ENCODE results near the gene ST3GAL6.

The ST3GAL6 gene

GRCh38 chr3:98735761-98736269 lies 27.3 kb upstream of the ST3GAL6 start:
- DNase-seq (ENCODE audit: low read depth in 1 of 2, low spot score in 1 of 2): no peak
- TF ChIP-seq REST (IDR thresholded peaks at IDR 0.05; ENCODE audit: insufficient replicate concordance, low read depth) (no peak), CTCF (IDR thresholded peaks at IDR 0.05; ENCODE audit: insufficient read depth, low read length) (no peak), GABPA (IDR thresholded peaks at IDR 0.05; ENCODE audit: low read depth) (no peak), SPI1 (IDR thresholded peaks at IDR 0.05; ENCODE audit: borderline replicate concordance, low read depth) (no peak), POLR2AphosphoS5 (IDR thresholded peaks at IDR 0.05; ENCODE audit: low read depth) (no peak)
- no peak overlapping the region for H3K27ac ChIP-seq (replicated peaks)
- no peak overlapping the region for H3K4me3 ChIP-seq (replicated peaks; ENCODE audit: insufficient read depth, low read length)
- H3K27me3 ChIP-seq (ENCODE audit: insufficient read depth, poor library complexity, severe bottlenecking): no peaks in the 10 kb centered on the region

GRCh38 chr3:98737301-98737700 lies 25.8 kb upstream of the ST3GAL6 start:
- H3K27me3 ChIP-seq (ENCODE audit: insufficient read depth, poor library complexity, severe bottlenecking): no peaks in the 10 kb centered on the region
- TF ChIP-seq GABPA (IDR thresholded peaks at IDR 0.05; ENCODE audit: low read depth): no peak
- no peak for TF ChIP-seq POLR2AphosphoS5 (IDR thresholded peaks at IDR 0.05; ENCODE audit: low read depth)
- no peak for TF ChIP-seq REST (IDR thresholded peaks at IDR 0.05; ENCODE audit: insufficient replicate concordance, low read depth)
- TF ChIP-seq CTCF (IDR thresholded peaks at IDR 0.05; ENCODE audit: insufficient read depth, low read length): no peak
- no peak for TF ChIP-seq SPI1 (IDR thresholded peaks at IDR 0.05; ENCODE audit: borderline replicate concordance, low read depth)
- H3K27ac ChIP-seq (replicated peaks): no peak overlapping the region
- DNase-seq (ENCODE audit: low read depth in 1 of 2, low spot score in 1 of 2): no peak
- H3K4me3 ChIP-seq (replicated peaks; ENCODE audit: insufficient read depth, low read length): no peak overlapping the region

- Histone ChIP-seq H3K4me3 (replicated peaks; ENCODE audit: insufficient read depth, low read length) (no peak overlapping the region), H3K27me3 (ENCODE audit: insufficient read depth, poor library complexity, severe bottlenecking) (no peaks in the 10 kb centered on the region), H3K27ac (replicated peaks) (no peak overlapping the region)
- no peak for DNase-seq (ENCODE audit: low read depth in 1 of 2, low spot score in 1 of 2)
- no peak for TF ChIP-seq POLR2AphosphoS5 (IDR thresholded peaks at IDR 0.05; ENCODE audit: low read depth)
- TF ChIP-seq GABPA (IDR thresholded peaks at IDR 0.05; ENCODE audit: low read depth): no peak
- no peak for TF ChIP-seq REST (IDR thresholded peaks at IDR 0.05; ENCODE audit: insufficient replicate concordance, low read depth)
- no peak for TF ChIP-seq CTCF (IDR thresholded peaks at IDR 0.05; ENCODE audit: insufficient read depth, low read length)
- no peak for TF ChIP-seq SPI1 (IDR thresholded peaks at IDR 0.05; ENCODE audit: borderline replicate concordance, low read depth)
Measured at GRCh38 chr3:98739266-98739665, 23.9 kb upstream of the ST3GAL6 start.

All from HL-60 (cell line).